ENCODE data around the gene GPBP1L1.

The GPBP1L1 gene

DNA sequence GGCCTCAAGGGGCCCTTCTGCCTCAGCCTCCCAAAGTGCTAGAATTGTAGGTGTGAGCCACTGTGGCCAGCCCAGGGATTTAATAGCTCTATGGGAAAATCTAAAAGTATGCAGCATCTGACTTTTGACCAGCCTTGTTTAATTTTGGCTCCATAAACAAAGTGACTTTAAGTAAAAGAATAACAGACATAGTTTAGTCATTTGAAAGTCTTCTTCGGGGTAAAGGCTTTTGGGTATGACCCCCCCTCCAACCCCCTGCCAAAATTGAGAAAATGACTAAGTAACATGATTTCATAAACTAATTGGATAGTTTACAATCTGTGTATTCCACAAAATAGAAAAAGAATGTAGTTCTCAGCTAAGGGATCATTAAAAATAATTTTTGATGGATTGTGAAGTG, 17.0 kb downstream of the GPBP1L1 start:
- no peak overlapping the region for H3K4me3 ChIP-seq (ENCODE audit: low read depth, low read length)
- TF ChIP-seq, protein P1, sequence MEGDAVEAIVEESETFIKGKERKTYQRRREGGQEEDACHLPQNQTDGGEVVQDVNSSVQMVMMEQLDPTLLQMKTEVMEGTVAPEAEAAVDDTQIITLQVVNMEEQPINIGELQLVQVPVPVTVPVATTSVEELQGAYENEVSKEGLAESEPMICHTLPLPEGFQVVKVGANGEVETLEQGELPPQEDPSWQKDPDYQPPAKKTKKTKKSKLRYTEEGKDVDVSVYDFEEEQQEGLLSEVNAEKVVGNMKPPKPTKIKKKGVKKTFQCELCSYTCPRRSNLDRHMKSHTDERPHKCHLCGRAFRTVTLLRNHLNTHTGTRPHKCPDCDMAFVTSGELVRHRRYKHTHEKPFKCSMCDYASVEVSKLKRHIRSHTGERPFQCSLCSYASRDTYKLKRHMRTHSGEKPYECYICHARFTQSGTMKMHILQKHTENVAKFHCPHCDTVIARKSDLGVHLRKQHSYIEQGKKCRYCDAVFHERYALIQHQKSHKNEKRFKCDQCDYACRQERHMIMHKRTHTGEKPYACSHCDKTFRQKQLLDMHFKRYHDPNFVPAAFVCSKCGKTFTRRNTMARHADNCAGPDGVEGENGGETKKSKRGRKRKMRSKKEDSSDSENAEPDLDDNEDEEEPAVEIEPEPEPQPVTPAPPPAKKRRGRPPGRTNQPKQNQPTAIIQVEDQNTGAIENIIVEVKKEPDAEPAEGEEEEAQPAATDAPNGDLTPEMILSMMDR (IDR thresholded peaks at IDR 0.05; ENCODE audit: low read depth, low read length, missing control alignments) = no peak
- no peak for DNase-seq (ENCODE audit: low read depth)

DNA sequence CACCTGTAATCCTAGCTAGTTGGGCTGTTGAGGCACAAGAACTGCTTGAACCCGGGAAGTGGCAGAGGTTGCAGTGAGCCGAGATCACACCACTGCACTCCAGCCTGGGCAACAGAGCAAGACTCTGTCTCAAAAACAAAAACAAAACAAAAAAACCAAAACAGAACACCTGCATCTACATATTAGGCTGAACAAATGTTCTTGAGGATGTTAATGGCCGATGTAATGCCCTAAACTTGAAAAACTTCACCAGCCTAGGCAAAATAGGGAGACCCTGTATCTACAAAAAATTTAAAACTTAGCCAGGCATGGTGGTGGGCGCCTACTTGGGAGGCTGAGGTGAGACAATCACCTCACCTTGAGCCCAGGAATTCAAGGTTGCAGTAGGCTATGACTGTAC, 17.8 kb downstream of the GPBP1L1 start:
- DNase-seq (ENCODE audit: low read depth) = no peak
- TF ChIP-seq, protein P1 (IDR thresholded peaks at IDR 0.05; ENCODE audit: low read depth, low read length, missing control alignments) = no peak
- no peak overlapping the region for H3K4me3 ChIP-seq (ENCODE audit: low read depth, low read length)

DNA sequence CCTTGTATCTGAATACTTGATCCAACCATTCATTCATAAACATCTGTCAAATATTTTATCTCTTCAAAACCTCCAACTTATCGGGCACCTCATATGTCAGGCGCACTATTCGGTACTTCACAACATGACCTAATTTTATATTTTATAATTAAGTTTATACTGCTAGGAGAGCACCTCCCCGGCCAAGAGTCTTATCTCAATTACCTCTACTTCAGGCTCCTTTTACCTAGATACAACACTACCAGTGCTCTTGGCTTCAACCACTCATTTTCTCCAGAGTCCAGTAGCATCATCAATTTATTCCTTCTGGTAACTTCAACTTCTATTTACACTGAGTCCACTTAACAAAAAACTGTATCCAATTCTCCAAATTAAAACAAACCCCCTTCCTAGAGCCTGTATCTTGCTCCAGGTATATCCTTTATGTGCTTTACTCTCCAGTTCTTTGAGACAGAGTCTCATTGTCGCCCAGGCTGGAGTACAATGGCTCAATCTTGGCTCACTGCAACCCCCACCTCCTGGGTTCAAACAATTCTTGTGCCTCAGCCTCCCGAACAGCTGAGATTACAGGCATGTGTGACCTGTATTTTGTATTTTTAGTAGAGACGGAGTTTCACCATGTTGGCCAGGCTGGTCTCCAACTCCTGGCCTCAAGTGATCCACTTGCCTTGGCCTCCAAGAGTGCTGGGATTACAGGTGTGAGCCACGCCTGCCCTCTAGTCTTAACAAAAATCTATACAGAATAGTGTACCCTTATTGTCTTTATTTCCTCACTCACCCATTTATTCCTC, 18.8 kb downstream of the GPBP1L1 start:
- no peak overlapping the region for H3K4me3 ChIP-seq (ENCODE audit: low read depth, low read length)
- DNase-seq (ENCODE audit: low read depth) = no peak
- TF ChIP-seq, protein P1 (IDR thresholded peaks at IDR 0.05; ENCODE audit: low read depth, low read length, missing control alignments) = no peak

DNA sequence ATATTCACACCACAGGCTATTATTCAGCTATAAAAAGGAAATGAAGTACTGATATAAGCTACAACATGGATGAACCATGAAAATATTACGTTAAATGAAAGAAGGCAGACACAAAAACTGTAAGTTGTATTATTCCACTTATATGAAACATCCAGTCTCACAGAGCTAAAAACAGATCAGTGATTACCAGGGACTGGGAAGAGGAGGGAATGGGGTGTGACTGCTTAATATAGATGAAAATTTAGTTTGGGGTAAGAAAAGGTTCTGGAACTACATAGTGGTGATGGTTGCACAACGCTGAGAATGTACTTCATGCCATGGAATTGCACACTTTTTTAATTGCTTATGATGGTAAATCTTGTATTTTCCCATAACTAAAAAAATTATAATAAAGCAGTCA, 19.5 kb downstream of the GPBP1L1 start:
- TF ChIP-seq, protein P1 (IDR thresholded peaks at IDR 0.05; ENCODE audit: low read depth, low read length, missing control alignments) = no peak
- no peak overlapping the region for H3K4me3 ChIP-seq (ENCODE audit: low read depth, low read length)
- no peak for DNase-seq (ENCODE audit: low read depth)

DNA sequence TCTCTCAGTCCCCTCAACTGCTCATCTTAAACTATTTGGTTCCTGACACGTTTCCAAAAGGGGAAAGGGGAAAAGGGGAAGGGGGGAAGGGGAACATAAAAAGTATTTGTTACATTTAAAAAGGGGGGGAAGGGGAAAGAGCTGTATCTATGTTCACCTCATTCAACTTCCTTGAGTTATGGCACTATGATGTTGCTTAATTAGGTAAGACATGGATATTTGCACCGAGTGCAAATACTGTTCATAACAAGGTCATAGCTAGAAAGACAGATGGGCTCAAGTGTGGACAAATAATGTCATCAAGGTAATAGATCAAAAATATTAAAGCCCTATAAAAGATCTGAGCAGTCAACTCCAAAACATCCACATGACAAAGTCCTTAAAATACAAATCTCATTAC, 26.0 kb downstream of the GPBP1L1 start:
- no peak overlapping the region for H3K4me3 ChIP-seq (ENCODE audit: low read depth, low read length)
- DNase-seq (ENCODE audit: low read depth) = no peak
- TF ChIP-seq, protein P1 (IDR thresholded peaks at IDR 0.05; ENCODE audit: low read depth, low read length, missing control alignments) = no peak

DNA sequence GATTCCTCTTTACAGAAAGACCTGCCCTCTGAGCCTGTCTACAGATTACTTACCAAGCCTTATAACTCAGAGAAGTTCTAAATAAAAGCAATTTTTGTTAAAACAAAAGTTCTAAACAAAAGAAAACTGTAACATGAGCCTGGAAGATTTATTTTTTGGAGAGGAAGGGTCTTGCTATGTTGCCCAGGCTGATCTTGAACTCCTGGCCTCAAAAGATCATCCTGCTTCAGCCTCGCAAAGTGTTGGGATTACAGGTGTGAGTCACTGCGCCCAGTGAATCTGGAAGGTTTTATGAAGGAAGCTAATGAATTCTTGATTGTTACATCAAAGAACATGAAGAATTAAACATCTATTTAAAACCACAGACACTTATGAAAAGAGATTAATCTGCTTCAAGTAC, 27.1 kb downstream of the GPBP1L1 start:
- TF ChIP-seq, protein P1 (IDR thresholded peaks at IDR 0.05; ENCODE audit: low read depth, low read length, missing control alignments) = no peak
- DNase-seq (ENCODE audit: low read depth) = no peak
- no peak overlapping the region for H3K4me3 ChIP-seq (ENCODE audit: low read depth, low read length)

DNA sequence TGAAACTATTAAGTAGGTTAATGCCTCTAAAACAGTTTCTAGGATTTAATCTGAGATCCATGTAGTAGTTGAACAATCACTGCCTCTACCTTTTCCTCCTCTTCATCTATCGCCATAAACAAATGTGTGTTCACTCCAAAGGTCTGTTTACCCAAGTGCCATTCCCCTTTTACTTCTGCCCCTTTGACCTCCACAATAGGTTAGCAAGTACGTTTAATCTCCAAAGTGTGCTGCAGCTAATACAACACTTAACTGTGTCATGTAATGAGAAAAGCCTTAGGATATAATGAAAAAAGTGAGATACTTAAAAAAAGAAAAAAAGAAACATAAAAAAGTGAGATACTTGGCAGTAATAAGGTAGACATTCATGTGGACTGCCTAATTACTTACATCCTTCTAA, 28.2 kb downstream of the GPBP1L1 start:
- no peak overlapping the region for H3K4me3 ChIP-seq (ENCODE audit: low read depth, low read length)
- TF ChIP-seq, protein P1 (IDR thresholded peaks at IDR 0.05; ENCODE audit: low read depth, low read length, missing control alignments) = no peak
- DNase-seq (ENCODE audit: low read depth) = no peak

Measured in GM12864 (cell line).